ENCODE measurements around the gene EEF1B2. TPM values are rescaled to one million over a fixed set of nuclear protein-coding genes. Genes with fewer than 3 reads are reported as not detected.
"Not testable (repeated sequence)": the region's sequence is repeated elsewhere in the genome, so short reads cannot be mapped to it uniquely, and the experiment has no call there.

The EEF1B2 gene
- total RNA-seq, result 100 to 1,000 TPM; 559 to 585 TPM

- ChIA-PET POLR2A (interaction anchor here (0.8 to 2.2 kb wide), 4 partner anchors 10 to 113 kb away, joined by 3 to 16 read pairs (median 4); partner anchors contain the start of gene INO80D), CTCF (interaction anchor here (1.1 kb wide), 1 partner anchor 32 kb away, joined by 3 read pairs; no protein-coding TSS in a partner anchor)
- Mint-ChIP-seq H3K27me3 (ENCODE audit: low read depth) (no peaks in the 10 kb centered on the region), H3K27ac (peak within 1 kb of the TSS; percentile 99), H3K4me3 (peak within 1 kb of the TSS; percentile 92), H3K4me1 (ENCODE audit: low read depth) (peaks cover 46% of the 10 kb centered on the region), H3K36me3 (ENCODE audit: low read depth) (peaks cover 60% of the 10 kb centered on the region), H3K9me3 (ENCODE audit: insufficient read depth) (no peaks in the 10 kb centered on the region)
- ATAC-seq, result peak; percentile 88
- DNase-seq, result peak; percentile 98
Measured at GRCh38 chr2:206159346-206160124, at the start of gene EEF1B2, which contains the start of gene NDUFS1. TSS of gene EEF1B2 (plus strand) at chr2:206159895. CDS start at chr2:206159980, 85 bp downstream. TSS of gene NDUFS1 (minus strand) at chr2:206159444. CDS start at chr2:206153678, 5,766 bp downstream.

- Mint-ChIP-seq H3K4me3 (no peak overlapping the region), H3K4me1 (ENCODE audit: low read depth) (no peaks in the 10 kb centered on the region), H3K9me3 (ENCODE audit: insufficient read depth) (no peaks in the 10 kb centered on the region), H3K27me3 (ENCODE audit: low read depth) (no peaks in the 10 kb centered on the region), H3K27ac (no peak overlapping the region), H3K36me3 (ENCODE audit: low read depth) (peaks cover 19% of the 10 kb centered on the region)
- DNase-seq, result no peak
- ATAC-seq, result no peak
- POLR2A ChIA-PET, result no interaction called here
- CTCF ChIA-PET, result interaction anchor here (0.9 kb wide), 1 partner anchor 41 kb away, joined by 3 read pairs; no protein-coding TSS in a partner anchor
Measured at GRCh38 chr2:206112108-206112507, 47.6 kb upstream of the EEF1B2 start.

- H3K27me3 Mint-ChIP-seq (ENCODE audit: low read depth), result no peaks in the 10 kb centered on the region
- no peak overlapping the region for H3K27ac Mint-ChIP-seq
- H3K4me1 Mint-ChIP-seq (ENCODE audit: low read depth), result no peaks in the 10 kb centered on the region
- H3K4me3 Mint-ChIP-seq, result no peak overlapping the region
- H3K36me3 Mint-ChIP-seq (ENCODE audit: low read depth), result peaks cover 19% of the 10 kb centered on the region
- DNase-seq (no peak), ATAC-seq (no peak)
- H3K9me3 Mint-ChIP-seq (ENCODE audit: insufficient read depth), result no peaks in the 10 kb centered on the region
- POLR2A ChIA-PET, result no interaction called here
- CTCF ChIA-PET, result interaction anchor here (0.9 kb wide), 1 partner anchor 40 kb away, joined by 3 read pairs; no protein-coding TSS in a partner anchor
Measured at GRCh38 chr2:206112846-206113547, 46.7 kb upstream of the EEF1B2 start.

GRCh38 chr2:206115026-206115578, 44.6 kb upstream of the EEF1B2 start:
- DNase-seq (no peak), ATAC-seq (no peak)
- ChIA-PET POLR2A (no interaction called here), CTCF (no interaction called here)
- H3K27me3 Mint-ChIP-seq (ENCODE audit: low read depth), result no peaks in the 10 kb centered on the region
- H3K27ac Mint-ChIP-seq, result no peak overlapping the region
- H3K4me3 Mint-ChIP-seq, result no peak overlapping the region
- H3K36me3 Mint-ChIP-seq (ENCODE audit: low read depth), result peaks cover 24% of the 10 kb centered on the region
- no peaks in the 10 kb centered on the region for H3K4me1 Mint-ChIP-seq (ENCODE audit: low read depth)
- no peaks in the 10 kb centered on the region for H3K9me3 Mint-ChIP-seq (ENCODE audit: insufficient read depth)

GRCh38 chr2:206116278-206116677, 43.4 kb upstream of the EEF1B2 start:
- H3K27ac Mint-ChIP-seq, result no peak overlapping the region
- CTCF ChIA-PET, result no interaction called here

GRCh38 chr2:206122569-206122968, 37.1 kb upstream of the EEF1B2 start:
- CTCF ChIA-PET; DNase-seq; POLR2A ChIA-PET; H3K27me3 Mint-ChIP-seq (ENCODE audit: low read depth); H3K4me1 Mint-ChIP-seq (ENCODE audit: low read depth); ATAC-seq; H3K27ac Mint-ChIP-seq; H3K9me3 Mint-ChIP-seq (ENCODE audit: insufficient read depth); H3K4me3 Mint-ChIP-seq: not testable (repeated sequence)
- peaks cover 53% of the 10 kb centered on the region for H3K36me3 Mint-ChIP-seq (ENCODE audit: low read depth)

More at GRCh38 chr2:206116278-206116677, 43.4 kb upstream of the EEF1B2 start:
- H3K4me1 Mint-ChIP-seq (ENCODE audit: low read depth), result no peaks in the 10 kb centered on the region
- H3K4me3 Mint-ChIP-seq, result no peak overlapping the region
- DNase-seq (no peak), ATAC-seq (no peak)
- H3K27me3 Mint-ChIP-seq (ENCODE audit: low read depth), result no peaks in the 10 kb centered on the region
- H3K9me3 Mint-ChIP-seq (ENCODE audit: insufficient read depth), result no peaks in the 10 kb centered on the region
- H3K36me3 Mint-ChIP-seq (ENCODE audit: low read depth), result peaks cover 35% of the 10 kb centered on the region
- POLR2A ChIA-PET, result no interaction called here

GRCh38 chr2:206125901-206126300, 33.8 kb upstream of the EEF1B2 start:
- Mint-ChIP-seq H3K9me3 (ENCODE audit: insufficient read depth) (no peaks in the 10 kb centered on the region), H3K36me3 (ENCODE audit: low read depth) (peaks cover 55% of the 10 kb centered on the region)
- ATAC-seq, result no peak

GRCh38 chr2:206127656-206128055, 32.0 kb upstream of the EEF1B2 start:
- no peak overlapping the region for H3K4me3 Mint-ChIP-seq
- no peaks in the 10 kb centered on the region for H3K4me1 Mint-ChIP-seq (ENCODE audit: low read depth)
- H3K27ac Mint-ChIP-seq, result no peak overlapping the region
- no peaks in the 10 kb centered on the region for H3K27me3 Mint-ChIP-seq (ENCODE audit: low read depth)
- ChIA-PET CTCF (interaction anchor here (1.2 kb wide), 1 partner anchor 32 kb away, joined by 3 read pairs; the partner anchor contains the start of gene EEF1B2), POLR2A (interaction anchor here (1.1 kb wide), 1 partner anchor 43 kb away, joined by 3 read pairs; no protein-coding TSS in a partner anchor)
- no peak for DNase-seq
- no peaks in the 10 kb centered on the region for H3K9me3 Mint-ChIP-seq (ENCODE audit: insufficient read depth)
- peaks cover 39% of the 10 kb centered on the region for H3K36me3 Mint-ChIP-seq (ENCODE audit: low read depth)
- no peak for ATAC-seq

More at GRCh38 chr2:206125901-206126300, 33.8 kb upstream of the EEF1B2 start:
- Mint-ChIP-seq H3K27me3 (ENCODE audit: low read depth) (no peaks in the 10 kb centered on the region), H3K4me1 (ENCODE audit: low read depth) (no peaks in the 10 kb centered on the region), H3K27ac (no peak overlapping the region), H3K4me3 (no peak overlapping the region)
- POLR2A ChIA-PET, result no interaction called here
- no peak for DNase-seq
- CTCF ChIA-PET, result no interaction called here

GRCh38 chr2:206143451-206143850, 16.2 kb upstream of the EEF1B2 start:
- Mint-ChIP-seq H3K9me3 (ENCODE audit: insufficient read depth) (no peaks in the 10 kb centered on the region), H3K4me3 (no peak overlapping the region), H3K36me3 (ENCODE audit: low read depth) (peaks cover 49% of the 10 kb centered on the region), H3K27me3 (ENCODE audit: low read depth) (no peaks in the 10 kb centered on the region), H3K27ac (no peak overlapping the region), H3K4me1 (ENCODE audit: low read depth) (no peaks in the 10 kb centered on the region)
- ChIA-PET POLR2A (no interaction called here), CTCF (no interaction called here)
- DNase-seq, result no peak
- no peak for ATAC-seq

- DNase-seq (no peak), ATAC-seq (no peak)
- Mint-ChIP-seq H3K27me3 (ENCODE audit: low read depth) (no peaks in the 10 kb centered on the region), H3K9me3 (ENCODE audit: insufficient read depth) (no peaks in the 10 kb centered on the region), H3K36me3 (ENCODE audit: low read depth) (peaks cover 51% of the 10 kb centered on the region), H3K4me3 (no peak overlapping the region), H3K4me1 (ENCODE audit: low read depth) (no peaks in the 10 kb centered on the region), H3K27ac (no peak overlapping the region)
- POLR2A ChIA-PET, result no interaction called here
- CTCF ChIA-PET, result no interaction called here
Measured at GRCh38 chr2:206144383-206144782, 15.3 kb upstream of the EEF1B2 start.

- Mint-ChIP-seq H3K36me3 (ENCODE audit: low read depth) (peaks cover 55% of the 10 kb centered on the region), H3K4me1 (ENCODE audit: low read depth) (no peaks in the 10 kb centered on the region), H3K27ac (no peak overlapping the region), H3K9me3 (ENCODE audit: insufficient read depth) (no peaks in the 10 kb centered on the region), H3K27me3 (ENCODE audit: low read depth) (no peaks in the 10 kb centered on the region), H3K4me3 (no peak overlapping the region)
- ChIA-PET POLR2A (no interaction called here), CTCF (interaction anchor here (0.7 to 1.2 kb wide), 2 partner anchors 8 to 15 kb away, joined by 3 read pairs; no protein-coding TSS in a partner anchor)
- DNase-seq (no peak), ATAC-seq (no peak)
Measured at GRCh38 chr2:206145665-206146064, 14.0 kb upstream of the EEF1B2 start.

- H3K27ac Mint-ChIP-seq, result no peak overlapping the region
- DNase-seq (no peak), ATAC-seq (no peak)
- no peaks in the 10 kb centered on the region for H3K27me3 Mint-ChIP-seq (ENCODE audit: low read depth)
- ChIA-PET POLR2A (no interaction called here), CTCF (no interaction called here)
- no peak overlapping the region for H3K4me3 Mint-ChIP-seq
- H3K9me3 Mint-ChIP-seq (ENCODE audit: insufficient read depth), result no peaks in the 10 kb centered on the region
- H3K4me1 Mint-ChIP-seq (ENCODE audit: low read depth), result peaks cover 3% of the 10 kb centered on the region
- H3K36me3 Mint-ChIP-seq (ENCODE audit: low read depth), result peaks cover 45% of the 10 kb centered on the region
Measured at GRCh38 chr2:206149330-206149729, 10.4 kb upstream of the EEF1B2 start.

Data from activated CD8-positive, alpha-beta T cell treated with anti-CD3 and anti-CD28 coated beads, Interleukin-2, amount 10 ng/mL, durations not matched to agents 7 days and 5 days (primary cell).